Keratinocyte (primary cell): ENCODE results near the gene CIZ1. TPM values are rescaled to one million over a fixed set of nuclear protein-coding genes. Genes with fewer than 3 reads are reported as not detected.
A peak's percentile ranks its signal among the peaks of the same experiment; 100 is the strongest.

Source experiments
- DNase-seq: peaks from one replicate; pipeline ENCODE4 v3.0.0-alpha.2; 2011; ENCODE audit warnings: low read depth, missing footprints, low spot score
- FAIRE-seq: peaks from 2 replicates; lab custom pipeline; 2011; peaks lifted over from hg19 to GRCh38; lab: Jason Lieb, UNC
- H2AFZ ChIP-seq: 2 replicates; pipeline ENCODE4 v1.6.0; 2012; ENCODE audit warnings: low read length, control low read depth, inconsistent platforms; ENCODE audit not compliant: control insufficient read depth
- H3K27ac ChIP-seq: 2 replicates; pipeline ENCODE4 v1.5.1; 2011; ENCODE audit warnings: low read length; ENCODE audit not compliant: control insufficient read depth, insufficient read depth
- H3K27me3 ChIP-seq: 3 replicates; pipeline ENCODE4 v1.6.0; 2011; ENCODE audit warnings: low read length; ENCODE audit not compliant: control insufficient read depth, insufficient read depth; ENCODE audit errors: extremely low read depth
- H3K36me3 ChIP-seq, 2 experiments: 2 replicates in 1 of 2; 3 replicates in 1 of 2; pipeline ENCODE4 v1.5.1; 2011; ENCODE audit warnings: low read length in 2 of 2, mild to moderate bottlenecking in 1 of 2; ENCODE audit not compliant: control insufficient read depth in 2 of 2, insufficient read depth in 2 of 2; ENCODE audit errors: extremely low read depth in 1 of 2
- H3K4me1 ChIP-seq: 3 replicates; pipeline ENCODE4 v1.5.1; 2011; ENCODE audit warnings: low read length; ENCODE audit not compliant: control insufficient read depth, insufficient read depth; ENCODE audit errors: extremely low read depth
- H3K4me2 ChIP-seq: 3 replicates; pipeline ENCODE4 v1.6.0; 2011; ENCODE audit warnings: low read depth, low read length; ENCODE audit not compliant: control insufficient read depth, insufficient read depth; ENCODE audit errors: extremely low read depth
- H3K4me3 ChIP-seq, 3 experiments: fragments of 200-600 bp in 1 of 3; sonication (generic) in 1 of 3; 2 replicates in 2 of 3; 3 replicates in 1 of 3; pipeline ENCODE4 v1.5.1; 2011 to 2016; ENCODE audit warnings: low read length in 3 of 3, mild to moderate bottlenecking in 3 of 3, control low read depth in 2 of 3, inconsistent platforms in 1 of 3, low read depth in 1 of 3, mixed read lengths in 1 of 3, mixed run types in 1 of 3, moderate library complexity in 1 of 3; ENCODE audit not compliant: control insufficient read depth in 2 of 3, insufficient read depth in 2 of 3; ENCODE audit errors: extremely low read depth in 1 of 3
- H3K79me2 ChIP-seq: 2 replicates; pipeline ENCODE4 v1.6.0; 2012; ENCODE audit warnings: low read length; ENCODE audit not compliant: control insufficient read depth, insufficient read depth
- H3K9ac ChIP-seq: 3 replicates; pipeline ENCODE4 v1.6.0; 2011; ENCODE audit warnings: low read length; ENCODE audit not compliant: control insufficient read depth, insufficient read depth; ENCODE audit errors: extremely low read depth
- H3K9me1 ChIP-seq: 3 replicates; pipeline ENCODE4 v1.6.0; 2011; ENCODE audit warnings: low read length; ENCODE audit not compliant: control insufficient read depth, insufficient read depth; ENCODE audit errors: extremely low read depth
- H3K9me3 ChIP-seq: 2 replicates; pipeline ENCODE4 v1.5.1; 2012; ENCODE audit warnings: low read depth, low read length; ENCODE audit not compliant: control insufficient read depth
- H4K20me1 ChIP-seq: 3 replicates; pipeline ENCODE4 v1.6.0; 2011; ENCODE audit warnings: low read length; ENCODE audit not compliant: control insufficient read depth, insufficient read depth; ENCODE audit errors: extremely low read depth
- CTCF ChIP-seq, 3 experiments: IDR thresholded peaks in 1 of 3; conservative IDR thresholded peaks in 1 of 3; optimal IDR thresholded peaks in 1 of 3; 2 replicates in 2 of 3; 3 replicates in 1 of 3; pipeline versions ENCODE3 to v1.5.1; 2011; ENCODE audit warnings: low read length in 3 of 3, mild to moderate bottlenecking in 3 of 3, moderate library complexity in 2 of 3, control low read depth in 1 of 3, inconsistent platforms in 1 of 3; ENCODE audit not compliant: insufficient read depth in 2 of 3; ENCODE audit errors: extremely low read depth in 1 of 3
- EZH2 ChIP-seq: IDR thresholded peaks from one replicate; pipeline ENCODE4 v1.6.1; 2012; ENCODE audit warnings: inconsistent platforms, mild to moderate bottlenecking, low read length, moderate library complexity
- dilution Hi-C: fragments of 300-500 bp; cut with MboI; formaldehyde crosslinking; loops from one replicate; pipeline ENCODE4 v1.7.0; 2020; ENCODE audit warnings: low sequenced_read_pairs; ENCODE audit not compliant: extremely low pct_ligation_motif_present
- polyA plus RNA-seq, 5 experiments: library from polyadenylated mRNA; depleted of rRNA in 3 of 5; stranded (reverse) in 3 of 5; stranded (forward) in 1 of 5; unstranded in 1 of 5; fragments of >200 nt; gene quantifications; 1 replicate in 1 of 5; 2 replicates in 3 of 5; 3 replicates in 1 of 5; pipeline versions ENCODE4 v1.2.1 to v1.2.3, GENCODE V29; 2011 to 2012; ENCODE audit warnings: missing spikeins in 2 of 5, low read depth in 1 of 5, low replicate concordance in 1 of 5

CIZ1 gene
- polyA plus RNA-seq, 1 donor (not counting 4 experiments of a cell fraction or from before 2014, with no cell fraction given), result 23.5 TPM

GRCh38 chr9:128190516-128191405 lies 611 bp downstream of the CIZ1 start:
- TF ChIP-seq EZH2 (no peak), CTCF (optimal IDR thresholded peaks at IDR 0.05 in 1 of 3, IDR thresholded peaks at IDR 0.05 in 1 of 3, conservative IDR thresholded peaks at IDR 0.05 in 1 of 3; ENCODE audit: extremely low read depth in 1 of 3, insufficient read depth in 2 of 3, low read length in 3 of 3) (no peak)
- H3K27ac ChIP-seq, result peak overlapping the region; percentile 52
- peaks cover 13% of the 10 kb centered on the region for H3K79me2 ChIP-seq
- no peaks in the 10 kb centered on the region for H3K9me3 ChIP-seq
- dilution Hi-C loops, result no loop called here
- peak overlapping the region; percentile 92 for H3K4me2 ChIP-seq
- no peaks in the 10 kb centered on the region for H3K9me1 ChIP-seq
- DNase-seq (no peak), FAIRE-seq (no peak)
- H3K27me3 ChIP-seq, result no peaks in the 10 kb centered on the region
- peak overlapping the region; percentile 84 for H3K9ac ChIP-seq
- peak overlapping the region; percentile 87 for H2AFZ ChIP-seq
- peak overlapping the region; percentile 64 to 90 (median 85) for H3K4me3 ChIP-seq
- peaks cover 13 to 14% of the 10 kb centered on the region in 2 experiments for H3K36me3 ChIP-seq
- no peaks in the 10 kb centered on the region for H4K20me1 ChIP-seq
- peaks cover 9% of the 10 kb centered on the region for H3K4me1 ChIP-seq

- H3K4me2 ChIP-seq, result peak overlapping the region; percentile 92
- peak overlapping the region in 1 of 3 experiments; percentile 85 for H3K4me3 ChIP-seq
- dilution Hi-C loops, result no loop called here
- H3K27me3 ChIP-seq, result no peaks in the 10 kb centered on the region
- peaks cover 14 to 17% of the 10 kb centered on the region in 2 experiments for H3K36me3 ChIP-seq
- H3K4me1 ChIP-seq, result peaks cover 9% of the 10 kb centered on the region
- no peak overlapping the region for H2AFZ ChIP-seq
- FAIRE-seq, result no peak
- H3K79me2 ChIP-seq, result peaks cover 13% of the 10 kb centered on the region
- DNase-seq, result no peak
- peak overlapping the region; percentile 84 for H3K9ac ChIP-seq
- no peaks in the 10 kb centered on the region for H3K9me3 ChIP-seq
- no peaks in the 10 kb centered on the region for H3K9me1 ChIP-seq
- no peak overlapping the region for H3K27ac ChIP-seq
- H4K20me1 ChIP-seq, result no peaks in the 10 kb centered on the region
- TF ChIP-seq CTCF (optimal IDR thresholded peaks at IDR 0.05 in 1 of 3, IDR thresholded peaks at IDR 0.05 in 1 of 3, conservative IDR thresholded peaks at IDR 0.05 in 1 of 3; ENCODE audit: extremely low read depth in 1 of 3, insufficient read depth in 2 of 3, low read length in 3 of 3) (peak in 2 of 3 experiments; percentile 1 to 12), EZH2 (no peak)
These were observed 1.4 kb downstream of the CIZ1 start for GRCh38 chr9:128190013-128190412.
